HepG2 (cell line): ENCODE measurements around the gene ALS2CL. TPM values are rescaled to one million over a fixed set of nuclear protein-coding genes. Genes with fewer than 3 reads are reported as not detected.

Experiments
- ATAC-seq: fragments of 200-7000 bp; cut with Tn5 transposase; 3 replicates; pipeline ENCODE4 v1.9.1; 2020; ENCODE audit warnings: mild to moderate bottlenecking, moderate library complexity
- BruUV-seq: library from RNA; stranded (reverse); fragments of 400-500 nt; replicated peaks from 2 replicates; lab custom pipeline; 2021; lab: Mats Ljungman, UMichigan
- CTCF ChIA-PET: fragments of 300-600 bp; formaldehyde crosslinking; extraction: SDS; loops from one replicate; lab custom pipeline; 2021; ENCODE audit warnings: low total read pairs, inconsistent platforms, low intra/inter-chr PET ratio; lab: Yijun Ruan, JAX
- POLR2A ChIA-PET: fragments of 350-600 bp; sonication (Branson Sonifier 250); formaldehyde crosslinking; loops from one replicate; lab custom pipeline; 2020; ENCODE audit warnings: antibody characterized with exemption, inconsistent platforms; lab: Yijun Ruan, JAX
- DNase-seq: peaks from one replicate; pipeline ENCODE4 v3.0.0-alpha.2; 2015; ENCODE audit warnings: low spot score
- FAIRE-seq: peaks from 3 replicates; lab custom pipeline; 2011; peaks lifted over from hg19 to GRCh38; lab: Jason Lieb, UNC
- H2AFZ ChIP-seq: one replicate; pipeline ENCODE4 v1.6.1; 2011; ENCODE audit warnings: low read length, inconsistent platforms
- H3K27ac ChIP-seq: fragments of 300-600 bp; 3 replicates; pipeline ENCODE4 v1.8.0; 2011; ENCODE audit warnings: mixed run types, mild to moderate bottlenecking, mixed read lengths, low read length, inconsistent platforms; ENCODE audit not compliant: insufficient read depth; ENCODE audit errors: extremely low read length
- H3K27me3 ChIP-seq, 2 experiments: fragments of 200-600 bp in 1 of 2; 2 replicates in 1 of 2; 3 replicates in 1 of 2; pipeline versions ENCODE4 v1.6.0 to v1.8.0; 2011; ENCODE audit warnings: low read length in 2 of 2, mild to moderate bottlenecking in 2 of 2, moderate library complexity in 2 of 2, inconsistent platforms in 1 of 2; ENCODE audit not compliant: insufficient read depth in 2 of 2, control insufficient read depth in 1 of 2
- H3K36me3 ChIP-seq, 2 experiments: fragments of 200-600 bp in 1 of 2; replicated peaks in 1 of 2; 2 replicates in 1 of 2; 3 replicates in 1 of 2; pipeline versions ENCODE4 v1.5.1 to v1.8.0; 2011; ENCODE audit warnings: low read length in 2 of 2, inconsistent platforms in 1 of 2; ENCODE audit not compliant: insufficient read depth in 2 of 2, control insufficient read depth in 1 of 2
- H3K4me1 ChIP-seq: 2 replicates; pipeline ENCODE4 v1.5.1; 2012; ENCODE audit warnings: low read length, inconsistent platforms; ENCODE audit not compliant: insufficient read depth
- H3K4me2 ChIP-seq: 2 replicates; pipeline ENCODE4 v1.6.0; 2011; ENCODE audit warnings: low read depth, low read length, inconsistent platforms
- H3K4me3 ChIP-seq, 3 experiments: fragments of 200-600 bp in 1 of 3; sonication (generic), shearing (Covaris generic) in 1 of 3; replicated peaks in 1 of 3; 2 replicates each; pipeline ENCODE4 v1.5.1; 2011 to 2016; ENCODE audit warnings: low read length in 3 of 3, inconsistent platforms in 2 of 3, low read depth in 2 of 3, mild to moderate bottlenecking in 2 of 3, control low read depth in 1 of 3, mixed read lengths in 1 of 3; ENCODE audit not compliant: insufficient read depth in 1 of 3
- H3K79me2 ChIP-seq: one replicate; pipeline ENCODE4 v1.6.1; 2011; ENCODE audit warnings: low read length, inconsistent platforms; ENCODE audit not compliant: insufficient read depth
- H3K9ac ChIP-seq: 2 replicates; pipeline ENCODE4 v1.6.0; 2011; ENCODE audit warnings: mild to moderate bottlenecking, low read depth, low read length, inconsistent platforms; ENCODE audit not compliant: insufficient read depth
- H3K9me3 ChIP-seq: 2 replicates; pipeline ENCODE4 v1.5.1; 2012; ENCODE audit warnings: mild to moderate bottlenecking, low read length
- H4K20me1 ChIP-seq: 2 replicates; pipeline ENCODE4 v1.6.0; 2011; ENCODE audit warnings: inconsistent platforms, mild to moderate bottlenecking, low read length, moderate library complexity; ENCODE audit not compliant: insufficient read depth
- BCL6 ChIP-seq: IDR thresholded peaks from 2 replicates; pipeline ENCODE4 v1.6.1; 2016; ENCODE audit warnings: missing genetic modification reagents, missing compliant biosample characterization
- BRCA1 ChIP-seq: sonication (generic); formaldehyde crosslinking; IDR thresholded peaks from 2 replicates; pipeline ENCODE4 v1.4.0; 2020; ENCODE audit warnings: missing genetic modification reagents
- ELK4 ChIP-seq: sonication (generic); formaldehyde crosslinking; IDR thresholded peaks from 2 replicates; pipeline ENCODE4 v1.9.0; 2021; ENCODE audit warnings: missing genetic modification reagents, borderline replicate concordance
- GPBP1L1 ChIP-seq: sonication (generic); formaldehyde crosslinking; IDR thresholded peaks from 2 replicates; pipeline ENCODE4 v1.5.0; 2020; ENCODE audit warnings: mild to moderate bottlenecking, missing genetic modification reagents
- NR0B2 ChIP-seq: sonication (generic); formaldehyde crosslinking; IDR thresholded peaks from 2 replicates; pipeline ENCODE4 v1.4.0; 2020; ENCODE audit warnings: mild to moderate bottlenecking, missing genetic modification reagents
- POLR2G ChIP-seq: fragments of 200-400 bp; formaldehyde crosslinking; IDR thresholded peaks from 2 replicates; pipeline ENCODE4 v1.6.1; 2018; ENCODE audit warnings: mild to moderate bottlenecking, low read depth, low read length, moderate library complexity
- SAFB2 ChIP-seq: sonication (generic); formaldehyde crosslinking; IDR thresholded peaks from 2 replicates; pipeline ENCODE4 v1.5.1; 2020; ENCODE audit warnings: missing genetic modification reagents, low read depth, mild to moderate bottlenecking, borderline replicate concordance
- ZNF180 ChIP-seq: sonication (generic); formaldehyde crosslinking; IDR thresholded peaks from 2 replicates; pipeline ENCODE4 v1.4.0; 2020; ENCODE audit warnings: low read depth, missing genetic modification reagents, borderline replicate concordance
- whole genome bisulfite sequencing: methylation state at CpG from one replicate; pipeline ENCODE4 v1.1.6; 2017; ENCODE audit warnings: low lambda C conversion rate; 5-methylcytosine and 5-hydroxymethylcytosine counted together
- in situ Hi-C: cut with HindIII; loops from 2 replicates; pipeline ENCODE4 v1.10.0; 2017; ENCODE audit warnings: low pct_unique_long_range_greater_than_20kb; ENCODE audit not compliant: extremely low pct_ligation_motif_present
- intact Hi-C: fragments of 100-400 bp; cut with micrococcal nuclease; formaldehyde crosslinking; loops from one replicate; pipeline ENCODE4 v1.10.0; 2022; ENCODE audit not compliant: unreplicated experiment
- polyA plus RNA-seq, 8 experiments: library from polyadenylated mRNA; depleted of rRNA in 3 of 8; stranded (reverse) in 7 of 8; unstranded in 1 of 8; fragments of >200 nt; fragmentation: Illumina TruSeq in 4 of 8; extraction: Trizol in 4 of 8; gene quantifications; 2 replicates each; pipeline versions ENCODE4 v1.2.1 to v1.2.3, GENCODE V29; 2011 to 2016; ENCODE audit warnings: low read depth in 4 of 8, missing spikeins in 1 of 8, mixed read lengths in 1 of 8; ENCODE audit not compliant: insufficient read depth in 1 of 8
- total RNA-seq, 5 experiments: library from RNA; depleted of rRNA; stranded (reverse); fragments of >200 nt; fragmentation: Illumina TruSeq; extraction: Trizol; gene quantifications; 2 replicates each; pipeline ENCODE4 v1.2.3, GENCODE V29; 2016; ENCODE audit warnings: low read depth in 1 of 5

The ALS2CL gene
- total and polyA plus RNA-seq, 2 of the 13 experiments (the other 11 are each of a cell fraction or from before 2014, with no cell fraction given): not detected

- no TSS peak for BruUV-seq
- H3K79me2 ChIP-seq: no peaks in the 10 kb centered on the region
- FAIRE-seq (no peak), DNase-seq (no peak), ATAC-seq (no peak)
- H3K9me3 ChIP-seq: no peaks in the 10 kb centered on the region
- WGBS: 16% methylated on average over 2 of the region's 2 CpGs
- ChIA-PET CTCF (no interaction called here), POLR2A (no interaction called here)
- H3K4me1 ChIP-seq: no peaks in the 10 kb centered on the region
- no peak for TF ChIP-seq BCL6 (CRISPR knock-in tag)
- TF ChIP-seq POLR2G: no peak
- no peak for TF ChIP-seq NR0B2 (CRISPR knock-in tag)
- no peak for TF ChIP-seq ELK4 (CRISPR knock-in tag)
- no peak for TF ChIP-seq GPBP1L1
- TF ChIP-seq BRCA1 (CRISPR knock-in tag): no peak
- TF ChIP-seq ZNF180: no peak
- no peak for TF ChIP-seq SAFB2 (CRISPR knock-in tag)
- no peak overlapping the region for H3K27ac ChIP-seq
- H3K4me2 ChIP-seq: no peak overlapping the region
- in situ Hi-C loops: no loop called here
- no peak overlapping the region for H3K9ac ChIP-seq
- H3K27me3 ChIP-seq: peaks cover 0 to 3% of the 10 kb centered on the region in 2 experiments; a peak in 1 of 5 replicates
- no peaks in the 10 kb centered on the region for H3K36me3 ChIP-seq
- no peaks in the 10 kb centered on the region for H4K20me1 ChIP-seq
- intact Hi-C loops: no loop called here
- no peak overlapping the region for H2AFZ ChIP-seq
- H3K4me3 ChIP-seq: no peak overlapping the region
Observed at GRCh38 chr3:46624533-46624932, 68.9 kb downstream of the ALS2CL start.
